Mammary epithelial cell (primary cell): Measurements from ENCODE around the gene SV2A.

ENCODE experiments used
- EZH2 ChIP-seq: IDR thresholded peaks from 2 replicates; pipeline ENCODE4 v1.6.1; 2012; ENCODE audit warnings: low read length, inconsistent platforms, borderline replicate concordance
- TF ChIP-seq, protein P1 (sequence below), 2 donors: IDR thresholded peaks in 1 of 2; conservative IDR thresholded peaks in 1 of 2; 2 replicates each; pipeline ENCODE4 v1.5.1; 2011 to 2012; ENCODE audit warnings: inconsistent platforms in 2 of 2, low read length in 2 of 2, mild to moderate bottlenecking in 2 of 2, control low read depth in 1 of 2, low read depth in 1 of 2; ENCODE audit not compliant: insufficient read depth in 1 of 2; ENCODE audit errors: extremely low read depth in 1 of 2

DNA sequence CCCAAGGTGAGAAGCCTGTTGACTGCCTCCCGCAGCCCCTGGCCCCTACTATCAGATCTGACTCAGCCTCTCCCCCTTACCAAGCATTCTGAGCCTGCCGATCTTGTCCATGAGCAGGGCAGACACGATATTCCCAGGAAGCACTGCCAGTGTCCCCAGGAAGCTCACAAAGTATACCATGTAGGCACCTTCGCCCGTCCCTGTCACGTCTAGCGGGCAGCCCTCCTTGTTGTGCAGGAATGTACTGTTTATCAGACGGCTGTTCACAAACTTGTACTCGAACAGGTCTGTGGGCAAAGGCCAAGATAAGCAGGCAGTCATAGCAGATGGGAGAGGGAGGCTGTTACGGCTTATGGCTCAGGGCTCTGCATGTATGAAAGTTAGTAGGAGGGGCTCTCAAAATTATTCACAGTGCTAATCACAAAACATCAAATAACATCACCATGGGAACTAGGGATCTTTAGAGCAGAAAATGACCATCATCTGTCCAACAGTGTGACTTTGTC, 11.0 kb downstream of the SV2A start:
- TF ChIP-seq, protein P1, sequence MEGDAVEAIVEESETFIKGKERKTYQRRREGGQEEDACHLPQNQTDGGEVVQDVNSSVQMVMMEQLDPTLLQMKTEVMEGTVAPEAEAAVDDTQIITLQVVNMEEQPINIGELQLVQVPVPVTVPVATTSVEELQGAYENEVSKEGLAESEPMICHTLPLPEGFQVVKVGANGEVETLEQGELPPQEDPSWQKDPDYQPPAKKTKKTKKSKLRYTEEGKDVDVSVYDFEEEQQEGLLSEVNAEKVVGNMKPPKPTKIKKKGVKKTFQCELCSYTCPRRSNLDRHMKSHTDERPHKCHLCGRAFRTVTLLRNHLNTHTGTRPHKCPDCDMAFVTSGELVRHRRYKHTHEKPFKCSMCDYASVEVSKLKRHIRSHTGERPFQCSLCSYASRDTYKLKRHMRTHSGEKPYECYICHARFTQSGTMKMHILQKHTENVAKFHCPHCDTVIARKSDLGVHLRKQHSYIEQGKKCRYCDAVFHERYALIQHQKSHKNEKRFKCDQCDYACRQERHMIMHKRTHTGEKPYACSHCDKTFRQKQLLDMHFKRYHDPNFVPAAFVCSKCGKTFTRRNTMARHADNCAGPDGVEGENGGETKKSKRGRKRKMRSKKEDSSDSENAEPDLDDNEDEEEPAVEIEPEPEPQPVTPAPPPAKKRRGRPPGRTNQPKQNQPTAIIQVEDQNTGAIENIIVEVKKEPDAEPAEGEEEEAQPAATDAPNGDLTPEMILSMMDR (conservative IDR thresholded peaks at IDR 0.05 in 1 of 2, IDR thresholded peaks at IDR 0.05 in 1 of 2; ENCODE audit: extremely low read depth in 1 of 2, insufficient read depth in 1 of 2, low read depth in 1 of 2, low read length in 2 of 2) = no peak
- TF ChIP-seq EZH2 = no peak
